ENCODE results near the gene LTO1. TPM values are rescaled to one million over a fixed set of nuclear protein-coding genes. Genes with fewer than 3 reads are reported as not detected.

Gene LTO1, protein sequence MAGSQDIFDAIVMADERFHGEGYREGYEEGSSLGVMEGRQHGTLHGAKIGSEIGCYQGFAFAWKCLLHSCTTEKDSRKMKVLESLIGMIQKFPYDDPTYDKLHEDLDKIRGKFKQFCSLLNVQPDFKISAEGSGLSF
- 19.9 TPM for polyA plus RNA-seq (ENCODE audit: insufficient read length)

DNA sequence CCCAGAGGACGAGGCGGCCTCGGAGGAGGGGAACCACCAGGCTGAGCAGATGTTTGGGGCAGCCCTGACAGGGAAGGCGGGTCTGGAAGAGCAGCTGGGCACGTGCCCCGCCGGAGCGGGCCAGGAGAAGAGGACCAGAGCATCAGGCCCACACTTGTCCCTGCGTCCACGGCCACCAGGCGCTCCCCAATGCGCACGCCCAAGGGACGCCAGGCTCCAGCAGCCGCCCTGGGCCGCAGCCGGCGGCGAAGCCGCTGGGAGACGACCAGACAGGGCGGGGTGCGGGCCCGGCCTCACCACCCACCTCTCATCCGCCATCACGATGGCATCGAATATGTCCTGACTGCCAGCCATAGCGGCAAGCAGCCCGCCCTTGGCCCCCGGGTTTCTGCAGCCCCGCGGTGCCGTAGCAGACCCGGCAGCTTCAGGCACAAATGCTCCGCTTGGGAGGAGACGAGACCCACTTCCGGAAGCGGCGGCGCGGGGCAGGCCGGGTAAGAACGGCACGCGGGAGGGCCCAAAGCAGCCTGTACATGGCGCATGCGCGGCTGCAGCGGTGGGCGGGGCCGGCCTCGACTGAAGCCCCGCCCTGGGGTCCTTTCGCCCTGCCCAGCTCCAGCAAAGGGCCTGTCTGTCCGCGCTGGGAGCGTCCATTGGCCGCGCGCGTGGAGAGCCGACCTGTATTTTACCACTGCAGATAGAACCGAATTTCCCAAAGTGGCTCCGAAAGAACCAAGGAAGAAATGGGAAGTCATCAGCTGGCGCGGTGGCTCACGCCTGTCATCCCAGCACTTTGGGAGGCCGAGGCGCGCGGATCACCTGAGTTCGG, at the start of gene LTO1:
TSS of gene LTO1 (minus strand) at position 468 of the 829 bp plus-strand sequence. CDS start at position 354, 114 bp downstream.
- DNase-seq (ENCODE audit: low read depth): peak; percentile 71

DNA sequence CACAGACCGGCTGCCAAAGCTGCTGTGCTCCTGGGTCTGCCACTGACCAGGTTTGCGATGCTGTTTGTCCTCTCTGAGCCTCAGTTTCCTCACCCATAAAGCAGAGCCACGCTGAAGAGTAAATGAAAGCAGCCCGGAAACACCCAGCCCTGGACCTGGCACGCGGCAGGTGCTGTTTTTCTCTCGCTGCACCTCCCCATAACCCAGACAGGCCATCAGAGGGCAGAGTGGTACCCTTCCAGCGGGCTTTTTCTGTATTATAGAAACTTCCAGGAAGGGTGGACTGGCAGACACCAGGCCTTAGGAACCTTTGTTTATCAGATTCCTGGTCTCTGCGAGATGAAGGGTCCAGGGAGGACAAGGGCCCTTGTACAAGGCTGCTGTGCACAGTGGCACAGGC, 46.6 kb upstream of the LTO1 start:
- DNase-seq (ENCODE audit: low read depth): no peak

DNA sequence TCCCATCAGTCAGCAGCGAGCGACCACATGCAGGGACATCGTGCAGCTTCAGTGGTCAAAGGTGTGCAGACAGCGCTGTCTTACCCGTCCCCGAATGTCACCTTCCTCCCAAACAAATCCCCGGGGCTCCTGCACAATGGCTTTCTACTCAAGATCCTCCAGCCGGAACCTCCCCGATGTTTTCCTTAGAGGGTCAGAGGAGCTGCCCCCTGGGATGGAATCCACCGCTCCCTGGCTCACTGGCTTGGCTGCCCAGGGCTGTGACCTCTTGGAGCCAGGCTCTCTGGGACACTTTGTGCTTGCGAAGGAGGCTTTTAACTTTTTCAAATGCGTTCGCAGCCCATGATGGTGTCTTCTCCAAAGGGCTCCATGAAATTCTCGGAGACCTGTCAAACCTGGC, 46.0 kb upstream of the LTO1 start:
- no peak for DNase-seq (ENCODE audit: low read depth)

DNA sequence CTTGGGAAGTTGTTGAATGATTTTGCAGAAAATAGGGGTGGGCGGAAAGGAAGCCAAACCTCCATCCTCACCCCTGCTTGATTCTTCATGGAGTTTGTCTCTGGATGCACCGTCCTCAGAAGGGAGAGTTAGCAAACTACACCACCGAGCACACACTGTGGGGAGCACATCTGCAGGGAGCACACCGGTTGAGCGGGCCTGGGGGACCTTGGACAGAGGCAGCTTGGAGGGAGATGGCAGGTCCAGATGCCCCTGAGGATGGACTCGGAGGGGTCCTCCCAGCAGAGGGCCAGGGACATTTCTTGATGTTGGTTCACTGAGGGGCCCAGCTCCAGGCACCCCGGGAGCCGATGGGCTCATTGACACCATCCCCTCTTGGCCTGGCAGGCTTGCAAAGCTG, 43.8 kb upstream of the LTO1 start:
- no peak for DNase-seq (ENCODE audit: low read depth)

DNA sequence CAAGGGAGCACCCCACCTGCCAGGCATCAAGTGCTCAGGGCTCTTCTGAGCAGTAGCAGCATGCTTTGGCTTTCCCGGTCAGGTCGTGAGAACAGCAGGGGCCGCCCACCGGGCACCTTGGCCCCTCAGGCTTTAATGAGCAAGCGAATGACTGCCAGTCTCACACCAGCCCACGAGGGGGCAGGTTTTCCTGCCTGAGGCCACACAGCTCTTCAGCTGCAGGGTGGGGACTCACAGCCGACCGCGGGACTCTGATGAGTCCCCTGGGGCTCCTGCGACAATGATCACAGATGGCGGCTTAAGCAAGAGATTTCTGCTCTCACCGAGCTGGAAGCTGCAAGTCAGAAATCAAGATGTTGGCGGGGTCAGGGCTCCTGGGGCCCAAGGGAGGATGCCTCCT, 43.0 kb upstream of the LTO1 start:
- no peak for DNase-seq (ENCODE audit: low read depth)

DNA sequence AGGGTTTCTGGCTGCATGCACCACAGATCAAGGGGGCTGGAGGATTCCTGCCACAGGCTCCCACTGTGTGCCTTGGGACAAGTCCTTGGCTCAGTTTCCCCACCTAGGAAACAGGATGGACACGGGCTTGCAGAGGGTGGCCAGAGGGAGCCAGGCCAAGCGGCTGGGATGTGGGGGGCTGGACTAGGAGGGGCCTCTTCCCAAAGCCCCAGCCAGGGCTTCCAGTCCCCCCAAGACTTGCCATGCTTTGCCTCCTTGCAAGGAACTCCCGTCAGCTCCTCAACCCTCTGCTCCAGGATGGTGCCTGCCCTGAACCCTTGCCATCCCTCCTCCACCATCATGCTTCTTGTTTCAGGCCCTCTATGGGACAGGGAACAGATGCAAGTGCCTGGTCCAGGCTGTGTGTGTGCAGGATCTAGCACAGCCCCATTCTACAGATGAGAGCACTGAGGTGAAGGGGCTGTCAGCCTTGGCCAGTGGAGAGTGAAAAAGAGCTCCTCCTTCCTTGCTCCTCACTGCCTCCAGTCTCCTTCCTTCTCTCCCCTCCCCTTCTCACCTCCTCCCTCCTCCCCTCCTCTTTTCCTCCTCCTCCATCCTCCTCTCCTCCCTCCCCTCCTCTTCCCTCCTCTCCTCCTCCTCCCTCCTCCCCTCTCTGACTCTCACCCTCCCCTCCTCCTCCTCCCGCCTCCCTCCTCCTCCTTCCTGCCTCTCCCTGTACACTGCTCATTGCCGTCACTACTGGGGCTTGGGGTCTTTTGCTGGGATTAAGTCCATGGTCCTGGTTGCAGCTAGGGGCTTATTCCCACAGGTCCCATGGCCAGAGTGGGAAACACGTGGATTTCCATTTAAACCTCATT, 42.0 kb upstream of the LTO1 start:
- DNase-seq (ENCODE audit: low read depth): no peak

DNA sequence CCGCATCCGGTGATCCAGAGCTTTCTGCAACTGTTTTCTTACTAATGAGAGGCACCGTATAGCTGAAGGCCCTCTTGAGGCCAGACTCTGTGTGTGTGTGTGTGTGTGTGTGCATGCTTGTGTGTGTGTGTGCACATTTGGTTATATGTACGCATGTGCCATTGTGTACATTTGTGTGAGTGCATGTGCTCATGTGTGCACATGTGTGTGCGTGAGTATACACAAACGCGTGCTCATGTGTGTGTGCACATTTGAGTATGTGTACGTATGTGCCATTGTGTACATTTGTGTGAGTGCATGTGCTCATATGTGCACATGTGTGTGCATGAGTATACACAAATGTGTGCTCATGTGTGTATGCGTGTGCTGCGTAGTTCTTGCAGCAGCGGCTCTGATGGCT, 40.9 kb upstream of the LTO1 start:
- DNase-seq (ENCODE audit: low read depth): no peak

DNA sequence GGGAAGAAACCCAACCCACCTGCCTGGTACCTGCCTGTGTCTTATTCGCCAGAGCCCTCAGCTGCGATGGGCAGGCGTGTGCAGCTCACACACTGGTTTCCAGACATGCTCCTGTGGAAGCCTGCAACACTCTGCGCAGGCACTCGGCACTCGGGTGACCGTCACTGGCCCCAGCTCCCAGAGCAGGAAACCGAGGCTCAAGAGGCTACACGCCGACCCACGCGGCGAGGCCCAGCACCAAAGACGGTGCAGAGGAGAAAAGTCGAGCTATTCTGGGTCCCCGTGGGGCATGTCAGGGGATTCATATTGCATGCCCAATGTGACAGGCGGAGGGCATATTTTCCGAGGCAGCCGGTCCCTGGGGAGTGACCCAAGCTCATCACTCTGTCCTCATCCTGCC, 40.3 kb upstream of the LTO1 start:
- no peak for DNase-seq (ENCODE audit: low read depth)

DNA sequence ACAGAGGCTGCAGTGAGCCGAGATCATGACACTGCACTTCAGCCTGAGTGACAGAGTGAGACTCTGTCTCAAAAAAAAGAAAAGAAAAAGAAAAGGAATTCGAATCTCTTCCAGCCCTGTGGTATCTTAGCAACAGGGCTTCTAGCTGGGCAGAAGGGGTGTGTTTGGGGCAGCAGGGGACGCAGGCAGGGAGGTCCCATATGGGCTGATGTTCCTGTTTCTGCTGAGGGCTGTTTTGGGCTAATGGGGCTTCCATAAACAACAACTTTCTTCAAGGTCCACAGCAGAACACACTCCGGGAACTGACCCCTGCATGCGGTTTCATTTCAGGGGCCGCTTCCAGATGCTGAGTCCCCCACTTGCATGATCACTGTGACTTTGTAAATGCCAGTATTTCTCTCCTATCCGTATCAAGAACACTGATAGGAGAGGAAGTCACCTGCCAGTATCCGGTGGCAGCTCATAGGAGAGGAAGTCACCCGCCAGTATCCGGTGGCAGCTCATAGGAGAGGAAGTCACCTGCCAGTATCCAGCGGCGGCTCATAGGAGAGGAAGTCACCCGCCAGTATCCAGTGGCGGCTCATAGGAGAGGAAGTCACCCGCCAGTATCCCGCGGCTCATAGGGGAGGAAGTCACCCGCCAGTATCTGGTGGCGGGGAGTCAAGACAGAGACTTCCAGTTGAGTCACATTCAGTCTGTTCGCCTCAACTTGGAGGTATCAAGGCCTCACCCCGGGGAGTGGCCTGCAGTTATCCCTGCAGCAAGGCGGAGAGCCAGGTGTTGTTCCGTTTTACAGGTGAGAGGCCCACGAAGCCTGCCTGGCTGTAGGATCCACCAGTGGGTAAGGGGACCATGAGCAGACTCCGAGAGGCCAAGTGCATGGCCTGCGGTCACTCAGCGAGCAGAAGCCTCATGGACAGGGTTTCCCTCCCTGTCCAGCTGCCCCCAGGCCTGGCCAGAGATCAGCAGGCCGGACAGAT, 37.0 kb upstream of the LTO1 start:
- DNase-seq (ENCODE audit: low read depth): no peak

DNA sequence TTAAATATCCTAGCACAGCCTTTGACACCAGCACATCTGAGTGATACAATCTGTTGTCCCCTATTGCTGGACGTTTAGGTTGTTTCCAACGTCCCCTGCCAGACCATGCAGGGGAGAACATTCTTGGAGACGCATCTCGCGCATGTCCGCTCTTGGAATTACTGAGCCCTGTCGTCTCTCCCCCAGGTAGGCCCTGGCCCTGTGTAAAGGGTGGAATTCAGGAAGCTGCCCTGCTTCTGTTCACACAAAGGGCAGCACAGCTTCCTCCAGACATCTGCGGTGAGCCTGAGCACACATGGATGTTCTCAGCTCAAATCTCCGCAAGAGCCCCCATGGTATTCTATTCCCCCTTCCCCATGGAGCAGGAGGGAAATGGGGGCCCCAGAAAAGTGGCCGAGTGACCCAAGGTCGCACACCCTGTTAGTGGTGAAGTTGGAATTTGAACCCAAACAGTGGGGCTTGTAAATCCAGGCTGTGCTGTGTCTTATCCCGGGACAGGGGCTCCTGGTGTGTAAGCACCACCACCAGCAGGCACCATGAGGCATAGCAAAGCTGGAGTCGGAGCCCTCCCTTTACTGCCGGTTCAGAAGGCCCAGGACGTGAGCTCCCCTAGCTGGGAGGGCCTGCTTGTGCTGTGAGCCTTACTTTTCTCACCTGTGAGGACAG, 33.7 kb upstream of the LTO1 start:
- DNase-seq (ENCODE audit: low read depth): no peak

DNA sequence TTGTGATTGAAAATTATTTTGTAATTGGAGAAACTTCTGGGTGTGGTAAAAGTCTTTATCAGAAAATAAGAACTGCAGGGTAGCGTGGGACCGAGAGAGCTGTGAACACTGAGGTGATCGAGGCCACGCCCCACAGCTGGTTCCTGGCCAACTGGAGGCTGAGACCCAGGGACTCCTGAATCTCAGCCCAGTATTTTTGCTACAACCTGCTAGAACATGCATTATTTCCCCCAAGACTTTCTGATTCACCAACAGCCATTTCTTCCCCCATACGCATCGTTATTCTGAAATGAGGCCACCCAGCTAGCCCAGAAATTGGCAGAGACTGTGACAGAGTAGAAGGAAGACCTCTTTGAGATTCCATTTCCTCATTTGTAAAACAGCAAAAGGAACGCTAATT, 32.0 kb upstream of the LTO1 start:
- no peak for DNase-seq (ENCODE audit: low read depth)

DNA sequence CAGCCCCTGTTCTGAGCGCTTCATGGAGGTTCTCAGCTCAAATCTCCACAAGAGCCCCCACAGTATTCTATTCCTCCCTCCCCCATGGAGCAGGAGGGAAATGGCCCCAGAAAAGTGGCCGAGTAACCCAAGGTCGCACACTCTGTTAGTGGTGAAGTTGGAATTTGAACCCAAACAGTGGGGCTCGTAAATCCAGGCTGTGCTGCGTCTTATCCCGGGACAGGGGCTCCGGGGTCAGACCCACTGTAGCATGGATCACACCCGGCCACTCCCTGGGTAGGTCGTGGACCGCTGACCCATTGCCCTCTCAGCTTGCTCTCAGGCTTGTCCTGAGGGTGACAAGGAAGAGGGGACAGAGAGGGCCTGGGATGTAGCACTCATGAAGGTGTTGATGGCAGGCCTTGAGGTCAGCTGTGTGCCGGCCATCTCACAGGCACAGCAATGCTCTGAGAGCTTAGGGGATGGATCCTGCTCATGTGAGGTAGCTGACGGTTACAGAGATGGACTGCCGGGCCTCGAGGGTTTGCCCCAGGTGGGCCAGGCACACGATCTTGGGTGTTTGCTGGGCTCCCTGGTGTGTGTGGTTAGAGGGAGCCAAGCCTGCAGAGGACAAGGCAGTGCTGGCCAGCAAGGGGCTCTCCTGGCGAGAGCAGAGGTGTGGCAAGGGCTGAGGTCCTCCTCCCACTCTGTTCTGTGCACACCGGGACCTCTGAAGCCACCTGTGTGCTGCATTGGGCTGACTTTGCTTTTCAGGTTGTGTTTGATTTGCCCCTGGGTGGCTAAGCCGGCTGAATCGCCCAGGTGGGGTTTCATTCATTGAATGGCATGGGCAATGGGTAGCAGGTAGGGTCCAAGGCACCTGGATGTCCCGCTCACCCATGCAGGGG, 31.0 kb upstream of the LTO1 start:
- no peak for DNase-seq (ENCODE audit: low read depth)

DNA sequence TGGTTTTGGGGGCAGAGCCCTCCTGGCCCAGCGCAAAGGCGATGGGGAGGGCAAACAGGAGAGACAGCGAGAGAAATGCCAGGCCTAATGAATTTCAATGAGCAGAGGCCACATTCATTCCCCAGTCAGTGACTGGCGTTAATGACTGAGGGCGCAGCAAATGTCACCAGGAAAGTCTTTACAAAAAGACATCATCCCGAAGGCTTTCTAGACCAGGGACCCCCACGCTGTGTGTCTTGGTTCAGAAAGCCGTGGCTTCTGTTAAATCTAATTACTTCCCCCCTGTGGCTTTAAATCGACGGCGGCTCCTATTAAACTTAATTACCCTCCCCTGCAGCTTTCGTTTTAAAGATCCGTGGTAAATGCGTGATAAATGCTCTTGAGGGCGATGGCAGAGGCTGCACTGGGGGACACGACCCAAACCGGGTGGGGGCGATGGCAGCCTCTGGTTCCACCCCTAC, 30.2 kb upstream of the LTO1 start:
- DNase-seq (ENCODE audit: low read depth): no peak

DNA sequence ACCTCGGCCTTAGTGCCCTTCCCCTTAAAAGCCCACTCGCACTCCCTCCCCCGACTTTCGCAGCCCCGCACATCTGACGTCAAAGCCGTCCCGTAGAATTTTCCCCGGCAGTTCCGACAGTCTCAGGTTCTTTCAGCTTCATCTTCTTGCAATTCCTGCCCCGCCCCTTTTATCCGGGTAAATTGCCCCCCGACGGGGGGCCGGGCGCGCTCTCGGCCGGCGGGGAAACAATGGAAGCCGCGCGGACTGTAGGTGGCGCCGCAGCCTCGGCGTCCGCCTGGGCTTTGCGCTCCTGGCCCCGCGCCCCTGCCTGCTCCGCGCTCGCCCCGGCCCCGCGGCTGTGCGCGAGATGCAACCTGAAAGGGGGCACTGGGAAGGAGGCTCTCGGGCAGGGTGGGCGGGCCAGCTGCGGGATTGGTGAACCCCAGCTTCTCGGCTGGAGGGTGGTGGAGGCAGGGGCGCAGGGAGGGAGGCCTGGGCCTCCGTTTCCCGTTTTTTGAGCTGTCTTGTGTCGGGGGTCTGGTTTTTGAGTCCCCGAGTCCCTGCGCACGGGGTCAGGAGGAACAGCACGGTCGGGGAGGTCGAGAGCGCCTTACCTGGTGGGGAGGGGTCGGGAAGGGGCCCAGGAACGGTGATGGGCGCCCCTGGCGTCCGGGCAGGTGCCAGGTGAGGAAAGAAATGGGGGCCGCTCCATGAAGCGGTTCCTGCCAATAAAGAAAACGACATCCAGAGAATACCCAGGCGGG, 29.5 kb upstream of the LTO1 start:
- no peak for DNase-seq (ENCODE audit: low read depth)

DNA sequence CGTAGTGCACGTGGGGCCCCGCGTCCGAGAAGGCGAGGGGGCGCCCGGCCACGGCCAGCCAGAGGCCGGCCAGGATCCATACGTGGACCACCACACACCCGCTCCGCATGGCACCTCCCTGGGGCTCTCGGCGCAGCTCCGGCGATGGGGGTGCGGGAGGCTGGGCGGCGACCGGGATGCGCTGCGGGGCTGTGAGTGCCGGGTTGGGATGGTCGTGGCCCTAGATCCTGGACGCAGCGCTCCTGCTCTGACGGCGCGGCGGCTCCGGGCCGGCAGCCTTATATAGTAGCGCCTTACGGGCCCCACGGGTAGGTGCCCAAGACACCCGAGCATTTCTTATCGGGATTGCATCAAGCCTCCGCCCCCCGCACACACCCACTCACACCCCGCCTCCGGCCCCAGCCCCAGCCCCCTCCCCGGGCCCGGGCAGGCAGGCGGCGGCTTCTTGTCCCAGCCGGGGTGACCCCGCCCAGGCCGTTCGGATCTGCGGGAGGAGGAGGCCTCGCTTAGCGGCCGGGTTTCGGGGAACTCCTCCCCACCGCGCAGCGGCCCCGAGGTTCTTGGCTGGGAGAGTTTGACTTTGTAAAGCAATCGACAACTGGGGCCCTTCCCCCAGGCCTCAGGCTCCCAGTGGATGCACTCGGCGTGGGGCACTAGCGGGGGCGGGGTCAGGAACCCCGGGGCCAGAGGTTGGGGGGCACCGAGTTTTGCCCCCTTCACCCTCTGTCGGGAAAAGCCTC, 28.8 kb upstream of the LTO1 start, which contains the start of gene FGF19:
TSS of gene FGF19 (minus strand) at position 255 of the 740 bp plus-strand sequence. CDS start at position 109, 146 bp downstream.
- no peak for DNase-seq (ENCODE audit: low read depth)

DNA sequence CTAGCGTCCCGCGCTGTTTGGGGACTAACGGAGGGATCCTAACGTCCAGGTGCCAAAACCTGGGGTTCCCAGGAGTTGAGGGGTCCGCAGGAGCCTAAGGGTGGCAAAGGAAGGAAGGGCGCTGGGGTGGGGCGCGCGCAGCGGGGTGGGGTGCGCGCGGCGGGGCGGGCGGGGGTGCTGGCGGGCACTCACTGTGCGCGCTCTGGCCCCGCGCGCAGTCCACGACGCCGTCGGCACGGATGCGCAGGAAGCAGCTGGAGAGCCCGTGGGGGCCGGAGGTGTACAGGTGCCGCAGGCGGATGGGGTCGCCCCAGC, 28.3 kb upstream of the LTO1 start:
- no peak for DNase-seq (ENCODE audit: low read depth)

DNA sequence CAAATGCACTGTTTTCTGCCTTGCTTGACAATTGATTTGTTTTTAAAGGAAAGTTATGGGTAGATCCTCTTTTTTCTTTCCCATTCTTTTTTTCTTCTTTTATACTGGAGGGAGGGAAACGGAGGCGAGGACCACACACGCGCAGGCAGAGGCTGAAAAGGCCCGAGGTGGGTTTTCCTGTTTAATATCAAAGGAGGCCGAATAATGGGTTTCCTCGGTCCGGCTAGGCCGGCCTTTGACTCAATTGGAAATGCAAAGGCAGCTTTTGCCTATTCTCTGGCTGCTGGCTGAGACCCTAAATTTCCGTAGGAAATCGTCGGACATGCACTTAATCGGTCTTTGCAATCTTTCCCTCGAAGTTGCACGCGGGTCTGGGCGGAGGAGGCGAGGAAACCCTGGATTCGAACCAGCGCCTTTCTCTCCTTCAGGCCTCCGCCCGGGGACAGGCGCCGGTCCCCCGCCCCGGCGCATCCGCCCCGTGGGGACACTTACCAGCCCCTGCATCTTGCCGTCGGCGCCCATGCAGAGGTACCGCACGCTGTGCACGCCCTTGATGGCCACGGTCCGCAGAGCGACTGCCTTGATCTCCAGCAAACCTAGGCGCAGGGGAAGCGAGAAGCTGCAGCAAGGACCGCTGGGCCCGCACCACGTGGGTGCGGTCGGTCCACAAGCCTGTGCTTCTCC, 27.8 kb upstream of the LTO1 start:
- DNase-seq (ENCODE audit: low read depth): no peak

DNA sequence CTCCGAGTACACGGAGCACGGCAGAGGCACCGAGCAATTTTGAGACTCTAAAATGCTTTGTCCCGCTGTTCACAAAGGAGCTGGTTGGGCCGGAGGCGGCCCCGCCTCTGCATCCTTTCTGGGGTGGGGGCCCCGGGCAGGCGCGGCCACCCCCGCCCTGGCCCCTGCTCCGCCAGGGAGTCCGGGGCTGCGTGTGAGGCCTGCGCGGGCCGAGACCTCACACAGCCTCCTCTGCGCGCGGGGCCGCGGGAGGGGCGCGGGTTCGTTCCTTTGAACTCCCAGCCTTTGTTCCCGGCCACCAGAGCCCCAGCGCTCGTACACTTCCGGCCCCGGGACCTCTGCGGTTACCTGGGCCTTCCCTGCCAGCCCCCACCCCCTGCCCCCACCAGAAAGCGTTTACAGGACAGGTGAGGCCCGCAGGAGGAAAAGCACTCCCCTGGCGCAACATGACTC, 27.1 kb upstream of the LTO1 start:
- DNase-seq (ENCODE audit: low read depth): no peak

Data from forelimb muscle (tissue), 1 donor.